Anterior cingulate cortex (tissue), 58 donors: Measurements from ENCODE around the gene MPP2.
"Not testable (repeated sequence)": the region's sequence is repeated elsewhere in the genome, so short reads cannot be mapped to it uniquely, and the experiment has no call there.

ENCODE experiments used
- DNase-seq, 58 donors: peaks; one replicate each; lab custom pipeline; 2025; lab: John Stamatoyannopoulos, UW

The MPP2 gene

GRCh38 chr17:43878260-43879175 is 28.8 kb downstream of the MPP2 start:
- DNase-seq: peak in 52 of 58 donors; percentile 10 to 76 (median 43)

GRCh38 chr17:43877451-43878155 is 29.7 kb downstream of the MPP2 start:
- no peak for DNase-seq

GRCh38 chr17:43877031-43877430 is 30.3 kb downstream of the MPP2 start:
- DNase-seq: no peak

- DNase-seq: no peak
Measured at GRCh38 chr17:43875476-43876147, 31.7 kb downstream of the MPP2 start.

GRCh38 chr17:43874293-43874692 is 33.0 kb downstream of the MPP2 start:
- DNase-seq: no peak

GRCh38 chr17:43873815-43874214 is 33.5 kb downstream of the MPP2 start:
- DNase-seq: no peak

- no peak for DNase-seq
Measured at GRCh38 chr17:43873091-43873490, 34.2 kb downstream of the MPP2 start.

GRCh38 chr17:43871946-43872690 is 35.2 kb downstream of the MPP2 start:
- DNase-seq: no peak

- DNase-seq: not testable (repeated sequence)
Measured at GRCh38 chr17:43869031-43869430, 38.3 kb downstream of the MPP2 start.

- DNase-seq: no peak
Measured at GRCh38 chr17:43868226-43868994, 38.9 kb downstream of the MPP2 start.

GRCh38 chr17:43864161-43864984 is 43.0 kb downstream of the MPP2 start:
- DNase-seq: no peak

- no peak for DNase-seq
Measured at GRCh38 chr17:43861960-43862359, 45.4 kb downstream of the MPP2 start.

- peak in 15 of 58 donors; percentile 3 to 56 (median 20) for DNase-seq
Measured at GRCh38 chr17:43860927-43861622, 46.3 kb downstream of the MPP2 start.

GRCh38 chr17:43860077-43860725 is 47.1 kb downstream of the MPP2 start:
- DNase-seq: no peak

- no peak for DNase-seq
Measured at GRCh38 chr17:43857957-43858600, 49.3 kb downstream of the MPP2 start.

- no peak for DNase-seq
Measured at GRCh38 chr17:43857141-43857540, 50.2 kb downstream of the MPP2 start.

GRCh38 chr17:43856141-43856540 is 51.2 kb downstream of the MPP2 start:
- DNase-seq: no peak
